ENCODE measurements around the gene NTM. TPM values are rescaled to one million over a fixed set of nuclear protein-coding genes. Genes with fewer than 3 reads are reported as not detected.

NTM gene
- total and polyA plus RNA-seq, 2 donors (not counting 3 experiments of a cell fraction or from before 2014, with no cell fraction given) = 1.00 to 1.1 TPM

DNA sequence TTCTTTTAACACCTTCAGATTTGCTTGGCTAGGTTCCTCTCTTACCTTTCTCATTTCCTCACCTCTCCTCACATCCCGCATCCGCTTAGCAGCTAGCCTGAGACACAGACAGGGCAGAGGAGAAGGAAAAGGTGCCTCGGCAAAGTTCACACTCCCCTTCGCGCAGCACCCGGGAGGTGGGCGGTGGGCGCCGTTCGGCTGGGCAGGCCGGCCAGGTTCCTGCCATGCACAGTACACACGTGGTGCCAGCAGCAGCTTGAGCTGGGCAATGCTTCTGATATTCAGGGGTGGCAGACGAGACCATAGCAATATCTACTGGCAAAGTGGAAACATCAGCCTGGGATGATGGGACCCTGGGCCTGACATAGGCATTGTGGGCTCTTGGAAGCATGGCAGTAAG is 3.3 kb downstream of the NTM start:
- Histone ChIP-seq H3K27me3 (ENCODE audit: control insufficient read depth in 2 of 2, insufficient read depth in 2 of 2, low read length in 2 of 2) (no peaks in the 10 kb centered on the region), H2AFZ (ENCODE audit: low read depth, low read length) (no peak overlapping the region), H3K79me2 (ENCODE audit: control insufficient read depth, insufficient read depth, low read length) (no peaks in the 10 kb centered on the region), H3K9me3 (replicated peaks; ENCODE audit: control insufficient read depth, insufficient read depth, low read length) (no peaks in the 10 kb centered on the region), H3K4me2 (ENCODE audit: insufficient read depth, low read length) (no peak overlapping the region), H3K4me1 (ENCODE audit: control insufficient read depth, extremely low read depth, insufficient read depth, low read length) (no peaks in the 10 kb centered on the region), H3K4me3 (replicated peaks in 1 of 3; ENCODE audit: insufficient read depth in 1 of 3, low read depth in 1 of 3, low read length in 3 of 3) (no peak overlapping the region), H3K9ac (replicated peaks; ENCODE audit: extremely low read depth, insufficient read depth, low read length) (no peak overlapping the region), H3K9me1 (replicated peaks; ENCODE audit: control insufficient read depth, extremely low read depth, insufficient read depth, low read length) (no peaks in the 10 kb centered on the region), H3K36me3 (ENCODE audit: control insufficient read depth in 2 of 2, extremely low read depth in 1 of 2, insufficient read depth in 2 of 2, low read length in 2 of 2) (no peaks in the 10 kb centered on the region), H3K27ac (ENCODE audit: insufficient read depth, low read depth, low read length) (no peak overlapping the region), H4K20me1 (replicated peaks; ENCODE audit: control insufficient read depth, extremely low read depth, insufficient read depth, low read length) (no peaks in the 10 kb centered on the region)
- dilution Hi-C loops (cut with MboI; ENCODE audit: extremely low pct_ligation_motif_present, low sequenced_read_pairs) = no loop called here
- no peak for FAIRE-seq
- ChIA-PET CTCF (no interaction called here), POLR2A (no interaction called here)
- no TSS peak for BruUV-seq (replicated peaks)
- TF ChIP-seq POLR2A (IDR thresholded peaks at IDR 0.05; ENCODE audit: low read depth, low read length) = no peak
- no peak for DNase-seq (ENCODE audit: low read depth, low spot score)
- intact Hi-C loops (cut with micrococcal nuclease) = no loop called here

DNA sequence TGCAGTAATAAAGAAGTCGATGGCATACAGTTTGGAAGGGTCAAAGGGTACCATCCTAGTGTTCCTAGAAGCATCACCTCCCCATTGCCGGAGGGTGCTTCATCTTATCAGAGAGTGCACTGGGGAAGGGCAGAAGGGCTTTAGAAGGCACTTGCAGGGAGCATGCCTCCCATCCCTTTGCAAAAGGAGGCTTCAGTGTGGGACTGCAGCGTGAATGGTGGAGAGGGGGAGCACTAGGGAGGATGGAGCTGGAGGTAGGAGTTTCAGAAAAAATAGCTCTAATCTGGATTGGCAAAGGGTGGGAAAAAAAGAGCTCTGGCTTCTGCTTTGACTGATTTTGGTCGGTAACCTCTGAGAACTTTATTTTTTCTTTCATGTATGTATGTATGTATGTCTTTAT is 5.0 kb downstream of the NTM start:
- Histone ChIP-seq H2AFZ (ENCODE audit: low read depth, low read length) (no peak overlapping the region), H3K9me3 (replicated peaks; ENCODE audit: control insufficient read depth, insufficient read depth, low read length) (no peaks in the 10 kb centered on the region), H3K4me2 (ENCODE audit: insufficient read depth, low read length) (no peak overlapping the region), H3K36me3 (ENCODE audit: control insufficient read depth in 2 of 2, extremely low read depth in 1 of 2, insufficient read depth in 2 of 2, low read length in 2 of 2) (no peaks in the 10 kb centered on the region), H3K4me1 (ENCODE audit: control insufficient read depth, extremely low read depth, insufficient read depth, low read length) (no peaks in the 10 kb centered on the region), H3K9ac (replicated peaks; ENCODE audit: extremely low read depth, insufficient read depth, low read length) (no peak overlapping the region), H3K79me2 (ENCODE audit: control insufficient read depth, insufficient read depth, low read length) (no peaks in the 10 kb centered on the region), H3K9me1 (replicated peaks; ENCODE audit: control insufficient read depth, extremely low read depth, insufficient read depth, low read length) (no peaks in the 10 kb centered on the region), H3K4me3 (replicated peaks in 1 of 3; ENCODE audit: insufficient read depth in 1 of 3, low read depth in 1 of 3, low read length in 3 of 3) (no peak overlapping the region), H4K20me1 (replicated peaks; ENCODE audit: control insufficient read depth, extremely low read depth, insufficient read depth, low read length) (no peaks in the 10 kb centered on the region), H3K27me3 (ENCODE audit: control insufficient read depth in 2 of 2, insufficient read depth in 2 of 2, low read length in 2 of 2) (no peaks in the 10 kb centered on the region), H3K27ac (ENCODE audit: insufficient read depth, low read depth, low read length) (no peak overlapping the region)
- TF ChIP-seq FOS (IDR thresholded peaks at IDR 0.05; ENCODE audit: borderline replicate concordance, insufficient read depth, low read length) (no peak), JUN (IDR thresholded peaks at IDR 0.05; ENCODE audit: borderline replicate concordance, insufficient read depth, insufficient read length, low read depth) (no peak), POLR2AphosphoS5 (IDR thresholded peaks at IDR 0.05; ENCODE audit: insufficient read depth, low read depth, low read length) (no peak), MYC (IDR thresholded peaks at IDR 0.05; ENCODE audit: low read depth, low read length) (no peak), GATA2 (IDR thresholded peaks at IDR 0.05; ENCODE audit: insufficient read depth, insufficient read length, low read depth, low read length) (no peak), EZH2 (IDR thresholded peaks at IDR 0.05; ENCODE audit: borderline replicate concordance, low read depth, low read length, severe bottlenecking) (no peak), POLR2A (IDR thresholded peaks at IDR 0.05; ENCODE audit: low read depth, low read length) (no peak)
- TF ChIP-seq, protein P1, sequence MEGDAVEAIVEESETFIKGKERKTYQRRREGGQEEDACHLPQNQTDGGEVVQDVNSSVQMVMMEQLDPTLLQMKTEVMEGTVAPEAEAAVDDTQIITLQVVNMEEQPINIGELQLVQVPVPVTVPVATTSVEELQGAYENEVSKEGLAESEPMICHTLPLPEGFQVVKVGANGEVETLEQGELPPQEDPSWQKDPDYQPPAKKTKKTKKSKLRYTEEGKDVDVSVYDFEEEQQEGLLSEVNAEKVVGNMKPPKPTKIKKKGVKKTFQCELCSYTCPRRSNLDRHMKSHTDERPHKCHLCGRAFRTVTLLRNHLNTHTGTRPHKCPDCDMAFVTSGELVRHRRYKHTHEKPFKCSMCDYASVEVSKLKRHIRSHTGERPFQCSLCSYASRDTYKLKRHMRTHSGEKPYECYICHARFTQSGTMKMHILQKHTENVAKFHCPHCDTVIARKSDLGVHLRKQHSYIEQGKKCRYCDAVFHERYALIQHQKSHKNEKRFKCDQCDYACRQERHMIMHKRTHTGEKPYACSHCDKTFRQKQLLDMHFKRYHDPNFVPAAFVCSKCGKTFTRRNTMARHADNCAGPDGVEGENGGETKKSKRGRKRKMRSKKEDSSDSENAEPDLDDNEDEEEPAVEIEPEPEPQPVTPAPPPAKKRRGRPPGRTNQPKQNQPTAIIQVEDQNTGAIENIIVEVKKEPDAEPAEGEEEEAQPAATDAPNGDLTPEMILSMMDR (IDR thresholded peaks at IDR 0.05; ENCODE audit: extremely low read depth in 1 of 2, insufficient read depth in 1 of 2, low read depth in 1 of 2, low read length in 2 of 2) = no peak
- TF ChIP-seq, protein P2, sequence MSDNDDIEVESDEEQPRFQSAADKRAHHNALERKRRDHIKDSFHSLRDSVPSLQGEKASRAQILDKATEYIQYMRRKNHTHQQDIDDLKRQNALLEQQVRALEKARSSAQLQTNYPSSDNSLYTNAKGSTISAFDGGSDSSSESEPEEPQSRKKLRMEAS (IDR thresholded peaks at IDR 0.05; ENCODE audit: insufficient read depth, insufficient read length) = no peak
- FAIRE-seq (no peak), DNase-seq (ENCODE audit: low read depth, low spot score) (no peak)
- ChIA-PET POLR2A (no interaction called here), CTCF (no interaction called here)
- BruUV-seq (replicated peaks) = no TSS peak
- dilution Hi-C loops (cut with MboI; ENCODE audit: extremely low pct_ligation_motif_present, low sequenced_read_pairs) = no loop called here
- intact Hi-C loops (cut with micrococcal nuclease) = no loop called here

Data from endothelial cell of umbilical vein (primary cell).